ENCODE results near the gene SHANK1. TPM values are rescaled to one million over a fixed set of nuclear protein-coding genes. Genes with fewer than 3 reads are reported as not detected.

SHANK1 gene
- total and polyA plus RNA-seq, 4 donors: 0.06 to 0.28 (median 0.17) TPM; not detected in 1

DNA sequence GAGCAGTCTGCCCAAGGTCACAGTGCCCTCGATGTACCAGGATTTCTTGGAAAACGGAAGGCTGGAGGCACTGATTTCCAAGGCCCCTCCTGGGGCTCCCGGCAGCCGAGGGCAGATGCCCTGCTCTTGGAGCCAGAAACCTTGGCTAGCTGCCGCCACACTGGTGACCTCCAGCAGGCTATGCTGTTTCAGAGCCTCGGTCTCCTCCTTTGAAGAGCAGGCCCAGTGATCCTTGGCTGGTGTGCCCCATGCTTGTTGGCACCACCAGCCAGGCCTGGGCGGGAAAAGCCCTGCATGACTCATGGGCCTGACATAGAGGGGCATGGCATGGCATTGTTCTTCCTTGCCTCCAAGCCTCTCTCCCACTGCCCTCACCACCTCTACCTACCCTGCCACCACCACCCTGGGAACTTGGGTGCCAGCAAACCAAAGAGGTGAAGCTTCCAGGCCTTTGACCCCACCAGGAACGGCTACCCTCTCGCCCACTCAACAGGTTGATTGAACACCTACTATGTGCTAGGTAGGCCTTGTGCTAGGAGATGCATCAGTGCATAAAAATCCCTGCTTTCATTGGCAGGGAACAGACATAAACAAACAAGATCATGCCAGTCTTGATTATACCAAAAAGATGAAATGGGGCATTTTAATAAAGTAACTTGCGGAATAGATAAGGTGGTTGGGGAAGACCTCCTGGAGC, 2.0 kb upstream of the SHANK1 start (continued):
- TF ChIP-seq, protein P1, sequence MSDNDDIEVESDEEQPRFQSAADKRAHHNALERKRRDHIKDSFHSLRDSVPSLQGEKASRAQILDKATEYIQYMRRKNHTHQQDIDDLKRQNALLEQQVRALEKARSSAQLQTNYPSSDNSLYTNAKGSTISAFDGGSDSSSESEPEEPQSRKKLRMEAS (IDR thresholded peaks at IDR 0.05): no peak
- no peak for TF ChIP-seq GABPA (IDR thresholded peaks at IDR 0.05 in 1 of 2, conservative IDR thresholded peaks at IDR 0.05 in 1 of 2)
- no peak for TF ChIP-seq RAD21 (IDR thresholded peaks at IDR 0.05)
- no peak for TF ChIP-seq JUND (IDR thresholded peaks at IDR 0.05)

DNA sequence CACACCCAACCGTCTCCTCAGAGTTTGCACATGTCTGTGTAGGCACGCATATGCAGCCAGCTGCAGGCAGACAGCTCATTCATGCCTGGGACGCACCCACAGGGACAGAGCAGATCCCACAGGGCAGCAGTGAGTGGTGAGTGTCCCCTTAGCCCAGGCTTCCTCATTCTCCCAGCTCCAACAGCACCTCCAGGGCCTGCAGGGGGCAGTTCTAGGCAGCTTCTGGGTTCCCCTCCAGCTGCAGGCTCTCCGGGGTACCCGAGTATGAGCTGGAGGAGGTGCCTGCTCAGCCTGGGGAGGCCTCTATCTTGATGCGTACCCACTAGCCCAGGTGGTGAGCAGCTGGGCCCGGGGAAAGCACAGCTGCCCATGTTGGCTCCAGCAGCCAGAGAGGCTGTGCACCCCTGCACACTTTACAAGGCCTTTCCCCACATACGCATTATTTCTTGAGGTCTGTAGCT, 1.3 kb upstream of the SHANK1 start:
- Histone ChIP-seq H3K27me3 (ENCODE audit: control insufficient read depth in 4 of 4, insufficient read depth in 4 of 4, low read length in 3 of 4) (peaks cover 0 to 7% (median 3%) of the 10 kb centered on the region in 4 donors), H3K9ac (ENCODE audit: low read depth in 1 of 2, low read length in 2 of 2) (no peak overlapping the region), H3K27ac (ENCODE audit: low read depth in 1 of 2, low read length in 2 of 2) (no peak overlapping the region), H3K9me3 (ENCODE audit: control insufficient read depth in 4 of 4, low read length in 3 of 4) (no peaks in the 10 kb centered on the region), H3K4me1 (ENCODE audit: control insufficient read depth in 4 of 4, insufficient read depth in 4 of 4, low read length in 3 of 4) (peaks cover 4 to 23% (median 13%) of the 10 kb centered on the region in 4 donors), H3K36me3 (ENCODE audit: control insufficient read depth in 4 of 4, insufficient read depth in 3 of 4, low read depth in 1 of 4, low read length in 3 of 4) (no peaks in the 10 kb centered on the region), H3K4me3 (ENCODE audit: low read depth in 1 of 3, low read length in 3 of 3) (no peak overlapping the region)
- TF ChIP-seq FOXA2 (IDR thresholded peaks at IDR 0.05): no peak
- TF ChIP-seq GABPA (IDR thresholded peaks at IDR 0.05 in 1 of 2, conservative IDR thresholded peaks at IDR 0.05 in 1 of 2): no peak
- TF ChIP-seq NR2F2 (IDR thresholded peaks at IDR 0.05): no peak
- TF ChIP-seq, protein P2, sequence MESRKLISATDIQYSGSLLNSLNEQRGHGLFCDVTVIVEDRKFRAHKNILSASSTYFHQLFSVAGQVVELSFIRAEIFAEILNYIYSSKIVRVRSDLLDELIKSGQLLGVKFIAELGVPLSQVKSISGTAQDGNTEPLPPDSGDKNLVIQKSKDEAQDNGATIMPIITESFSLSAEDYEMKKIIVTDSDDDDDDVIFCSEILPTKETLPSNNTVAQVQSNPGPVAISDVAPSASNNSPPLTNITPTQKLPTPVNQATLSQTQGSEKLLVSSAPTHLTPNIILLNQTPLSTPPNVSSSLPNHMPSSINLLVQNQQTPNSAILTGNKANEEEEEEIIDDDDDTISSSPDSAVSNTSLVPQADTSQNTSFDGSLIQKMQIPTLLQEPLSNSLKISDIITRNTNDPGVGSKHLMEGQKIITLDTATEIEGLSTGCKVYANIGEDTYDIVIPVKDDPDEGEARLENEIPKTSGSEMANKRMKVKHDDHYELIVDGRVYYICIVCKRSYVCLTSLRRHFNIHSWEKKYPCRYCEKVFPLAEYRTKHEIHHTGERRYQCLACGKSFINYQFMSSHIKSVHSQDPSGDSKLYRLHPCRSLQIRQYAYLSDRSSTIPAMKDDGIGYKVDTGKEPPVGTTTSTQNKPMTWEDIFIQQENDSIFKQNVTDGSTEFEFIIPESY (IDR thresholded peaks at IDR 0.05): no peak
- TF ChIP-seq, protein P3, sequence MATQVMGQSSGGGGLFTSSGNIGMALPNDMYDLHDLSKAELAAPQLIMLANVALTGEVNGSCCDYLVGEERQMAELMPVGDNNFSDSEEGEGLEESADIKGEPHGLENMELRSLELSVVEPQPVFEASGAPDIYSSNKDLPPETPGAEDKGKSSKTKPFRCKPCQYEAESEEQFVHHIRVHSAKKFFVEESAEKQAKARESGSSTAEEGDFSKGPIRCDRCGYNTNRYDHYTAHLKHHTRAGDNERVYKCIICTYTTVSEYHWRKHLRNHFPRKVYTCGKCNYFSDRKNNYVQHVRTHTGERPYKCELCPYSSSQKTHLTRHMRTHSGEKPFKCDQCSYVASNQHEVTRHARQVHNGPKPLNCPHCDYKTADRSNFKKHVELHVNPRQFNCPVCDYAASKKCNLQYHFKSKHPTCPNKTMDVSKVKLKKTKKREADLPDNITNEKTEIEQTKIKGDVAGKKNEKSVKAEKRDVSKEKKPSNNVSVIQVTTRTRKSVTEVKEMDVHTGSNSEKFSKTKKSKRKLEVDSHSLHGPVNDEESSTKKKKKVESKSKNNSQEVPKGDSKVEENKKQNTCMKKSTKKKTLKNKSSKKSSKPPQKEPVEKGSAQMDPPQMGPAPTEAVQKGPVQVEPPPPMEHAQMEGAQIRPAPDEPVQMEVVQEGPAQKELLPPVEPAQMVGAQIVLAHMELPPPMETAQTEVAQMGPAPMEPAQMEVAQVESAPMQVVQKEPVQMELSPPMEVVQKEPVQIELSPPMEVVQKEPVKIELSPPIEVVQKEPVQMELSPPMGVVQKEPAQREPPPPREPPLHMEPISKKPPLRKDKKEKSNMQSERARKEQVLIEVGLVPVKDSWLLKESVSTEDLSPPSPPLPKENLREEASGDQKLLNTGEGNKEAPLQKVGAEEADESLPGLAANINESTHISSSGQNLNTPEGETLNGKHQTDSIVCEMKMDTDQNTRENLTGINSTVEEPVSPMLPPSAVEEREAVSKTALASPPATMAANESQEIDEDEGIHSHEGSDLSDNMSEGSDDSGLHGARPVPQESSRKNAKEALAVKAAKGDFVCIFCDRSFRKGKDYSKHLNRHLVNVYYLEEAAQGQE (IDR thresholded peaks at IDR 0.05): no peak
- TF ChIP-seq, protein P4, sequence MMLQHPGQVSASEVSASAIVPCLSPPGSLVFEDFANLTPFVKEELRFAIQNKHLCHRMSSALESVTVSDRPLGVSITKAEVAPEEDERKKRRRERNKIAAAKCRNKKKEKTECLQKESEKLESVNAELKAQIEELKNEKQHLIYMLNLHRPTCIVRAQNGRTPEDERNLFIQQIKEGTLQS (IDR thresholded peaks at IDR 0.05): no peak
- TF ChIP-seq, protein P1 (IDR thresholded peaks at IDR 0.05): no peak
- no peak for TF ChIP-seq EGR1 (IDR thresholded peaks at IDR 0.05; ENCODE audit: low read depth in 2 of 2)
- no peak for TF ChIP-seq YY1 (IDR thresholded peaks at IDR 0.05)
- TF ChIP-seq HNF4G (IDR thresholded peaks at IDR 0.05): no peak
- TF ChIP-seq SP1 (IDR thresholded peaks at IDR 0.05): no peak
- TF ChIP-seq, protein P5, sequence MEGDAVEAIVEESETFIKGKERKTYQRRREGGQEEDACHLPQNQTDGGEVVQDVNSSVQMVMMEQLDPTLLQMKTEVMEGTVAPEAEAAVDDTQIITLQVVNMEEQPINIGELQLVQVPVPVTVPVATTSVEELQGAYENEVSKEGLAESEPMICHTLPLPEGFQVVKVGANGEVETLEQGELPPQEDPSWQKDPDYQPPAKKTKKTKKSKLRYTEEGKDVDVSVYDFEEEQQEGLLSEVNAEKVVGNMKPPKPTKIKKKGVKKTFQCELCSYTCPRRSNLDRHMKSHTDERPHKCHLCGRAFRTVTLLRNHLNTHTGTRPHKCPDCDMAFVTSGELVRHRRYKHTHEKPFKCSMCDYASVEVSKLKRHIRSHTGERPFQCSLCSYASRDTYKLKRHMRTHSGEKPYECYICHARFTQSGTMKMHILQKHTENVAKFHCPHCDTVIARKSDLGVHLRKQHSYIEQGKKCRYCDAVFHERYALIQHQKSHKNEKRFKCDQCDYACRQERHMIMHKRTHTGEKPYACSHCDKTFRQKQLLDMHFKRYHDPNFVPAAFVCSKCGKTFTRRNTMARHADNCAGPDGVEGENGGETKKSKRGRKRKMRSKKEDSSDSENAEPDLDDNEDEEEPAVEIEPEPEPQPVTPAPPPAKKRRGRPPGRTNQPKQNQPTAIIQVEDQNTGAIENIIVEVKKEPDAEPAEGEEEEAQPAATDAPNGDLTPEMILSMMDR (IDR thresholded peaks at IDR 0.05; ENCODE audit: low read depth, low read length, missing input control): no peak
- TF ChIP-seq RAD21 (IDR thresholded peaks at IDR 0.05): no peak
- no peak for TF ChIP-seq TAF1 (conservative IDR thresholded peaks at IDR 0.05)
- 39% methylated on average over 8 of the region's 8 CpGs for WGBS
- DNase-seq (ENCODE audit: low spot score): no peak

Data from liver (tissue), 9 donors.